Spinal cord (tissue), 10 donors: Measurements from ENCODE around the gene NXPH3. TPM values are rescaled to one million over a fixed set of nuclear protein-coding genes. Genes with fewer than 3 reads are reported as not detected.

Source experiments
- DNase-seq, 6 donors: peaks; one replicate each; pipeline versions ENCODE4 v3.0.0 to v3.0.0-alpha.2; 2013 to 2015; ENCODE audit warnings: low spot score in 6 of 6, low read depth in 4 of 6
- H3K27ac ChIP-seq: one replicate; pipeline ENCODE4 v1.5.1; 2013; ENCODE audit warnings: low read depth, low read length, control low read depth
- H3K27me3 ChIP-seq: one replicate; pipeline ENCODE4 v1.6.1; 2013; ENCODE audit warnings: low read length; ENCODE audit not compliant: control insufficient read depth, insufficient read depth
- H3K36me3 ChIP-seq: one replicate; pipeline ENCODE4 v1.6.1; 2013; ENCODE audit warnings: low read length; ENCODE audit not compliant: control insufficient read depth, insufficient read depth
- H3K4me1 ChIP-seq: one replicate; pipeline ENCODE4 v1.6.1; 2013; ENCODE audit warnings: low read length; ENCODE audit not compliant: control insufficient read depth, insufficient read depth
- H3K4me3 ChIP-seq: one replicate; pipeline ENCODE4 v1.5.1; 2013; ENCODE audit warnings: low read depth, low read length, control low read depth
- H3K9me3 ChIP-seq: one replicate; pipeline ENCODE4 v1.6.1; 2013; ENCODE audit warnings: low read length; ENCODE audit not compliant: control insufficient read depth, insufficient read depth
- WGBS: methylation state at CpG from one replicate; pipeline ENCODE4 v1.1.5; 2013; ENCODE audit warnings: missing lambda C conversion rate; ENCODE audit not compliant: insufficient coverage; 5-methylcytosine and 5-hydroxymethylcytosine counted together
- polyA plus RNA-seq, 2 donors: library from polyadenylated mRNA; unstranded; fragments of 120-200 nt; gene quantifications; one replicate each; pipeline ENCODE4 v1.2.1, GENCODE V29; 2013; ENCODE audit not compliant: insufficient read length in 2 of 2
- total RNA-seq, 2 donors: library from RNA; depleted of rRNA in 1 of 2; stranded (reverse); fragments of 120-200 nt in 1 of 2; fragments of >200 nt in 1 of 2; gene quantifications; one replicate each; pipeline versions ENCODE4 v1.2.3 to v1.2.4, GENCODE V29; 2013 to 2014
- donor health status: healthy.

Gene NXPH3
- total and polyA plus RNA-seq, 4 donors, result 2.6 to 7.5 (median 4.9) TPM

DNA sequence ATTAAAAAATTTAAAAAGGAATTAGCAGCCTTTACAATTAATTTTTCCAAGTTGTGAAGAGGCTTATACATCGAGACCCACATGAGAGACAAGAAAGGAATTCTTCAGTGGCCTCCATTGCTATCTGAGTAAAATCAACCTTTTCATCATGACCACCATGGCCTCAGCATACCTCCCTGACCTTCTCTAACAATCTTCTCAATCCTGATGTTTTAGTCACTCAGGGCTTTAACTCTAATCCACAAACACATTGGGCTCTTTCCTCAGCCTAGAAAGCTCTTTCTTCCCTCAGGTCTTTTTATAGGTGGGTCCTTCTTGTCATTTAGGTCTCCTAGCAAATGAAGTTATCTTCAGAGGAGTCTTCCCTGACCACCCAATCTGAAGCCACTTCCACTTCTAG, 55.8 kb downstream of the NXPH3 start:
- Histone ChIP-seq H3K36me3 (no peaks in the 10 kb centered on the region), H3K4me1 (no peaks in the 10 kb centered on the region), H3K27ac (no peak overlapping the region), H3K4me3 (no peak overlapping the region), H3K27me3 (no peaks in the 10 kb centered on the region), H3K9me3 (no peaks in the 10 kb centered on the region)
- no peak for DNase-seq
- 88% methylated on average over 1 of the region's 1 CpG for WGBS

Other genes with a start within 250 kb of the NXPH3 start
- 10 to 100 TPM; 42.7 to 56.4 TPM for gene ZNF652, start 213.6 kb upstream of the NXPH3 start, total RNA-seq
- 10 to 100 TPM; 32.3 to 35.5 TPM for gene ZNF652, start 213.6 kb upstream of the NXPH3 start, polyA plus RNA-seq
- gene PHB1, start 161.0 kb upstream of the NXPH3 start, total RNA-seq, result 100 to 1,000 TPM in 1 of 2 donors, 10 to 100 TPM in 1; 59.1 to 131 TPM
- gene PHB1, start 161.0 kb upstream of the NXPH3 start, polyA plus RNA-seq, result 100 to 1,000 TPM; 136 to 152 TPM
- 10 to 100 TPM; 39.2 to 40.7 TPM for gene NGFR, start 80.6 kb upstream of the NXPH3 start, total RNA-seq
- gene NGFR, start 80.6 kb upstream of the NXPH3 start, polyA plus RNA-seq, result 10 to 100 TPM; 43.3 to 54.0 TPM
- 100 to 1,000 TPM in 1 of 2 donors, 10 to 100 TPM in 1; 81.5 to 106 TPM for gene SPOP, start 102.2 kb downstream of the NXPH3 start, total RNA-seq
- gene SPOP, start 102.2 kb downstream of the NXPH3 start, polyA plus RNA-seq, result 10 to 100 TPM; 70.3 to 75.4 TPM
- 10 to 100 TPM; 40.2 to 59.9 TPM for gene SLC35B1, start 132.1 kb downstream of the NXPH3 start, total RNA-seq
- 10 to 100 TPM; 84.6 to 90.7 TPM for gene SLC35B1, start 132.1 kb downstream of the NXPH3 start, polyA plus RNA-seq
- 1 to 10 TPM; 3.0 to 9.5 TPM for gene FAM117A, start 188.3 kb downstream of the NXPH3 start, total RNA-seq
- 1 to 10 TPM; 5.8 to 6.8 TPM for gene FAM117A, start 188.3 kb downstream of the NXPH3 start, polyA plus RNA-seq
- gene KAT7, start 212.8 kb downstream of the NXPH3 start, total RNA-seq, result 10 to 100 TPM; 54.9 to 58.6 TPM
- gene KAT7, start 212.8 kb downstream of the NXPH3 start, polyA plus RNA-seq, result 10 to 100 TPM; 53.0 to 53.4 TPM